GM21723 (cell line): ENCODE results near the gene PAM16.

Experiments
- ATAC-seq: cut with Tn5 transposase; IDR thresholded peaks from one replicate; pipeline ENCODE4 v1.9.1; 2021; ENCODE audit warnings: mild to moderate bottlenecking, moderate library complexity; ENCODE audit not compliant: unreplicated experiment

Gene PAM16

GRCh38 chr16:4307215-4308037 is 43.7 kb downstream of the PAM16 start:
- peak; percentile 88 for ATAC-seq

- no peak for ATAC-seq
These were observed 44.5 kb downstream of the PAM16 start for GRCh38 chr16:4306470-4307214.

GRCh38 chr16:4303973-4304372 is 47.1 kb downstream of the PAM16 start:
- ATAC-seq = no peak

GRCh38 chr16:4301968-4302367 is 49.2 kb downstream of the PAM16 start:
- no peak for ATAC-seq

GRCh38 chr16:4301177-4301576 is 49.9 kb downstream of the PAM16 start:
- no peak for ATAC-seq

- ATAC-seq = no peak
These were observed 52.2 kb downstream of the PAM16 start for GRCh38 chr16:4298761-4299522.

- ATAC-seq = no peak
These were observed 53.6 kb downstream of the PAM16 start for GRCh38 chr16:4297480-4297879.

GRCh38 chr16:4295581-4295980 is 55.5 kb downstream of the PAM16 start:
- ATAC-seq = no peak

GRCh38 chr16:4293822-4294457 is 57.2 kb downstream of the PAM16 start:
- no peak for ATAC-seq

GRCh38 chr16:4293181-4293716 is 57.9 kb downstream of the PAM16 start:
- ATAC-seq = no peak

- no peak for ATAC-seq
These were observed 59.4 kb downstream of the PAM16 start for GRCh38 chr16:4291699-4292098.
